Loucy (cell line): Measurements from ENCODE around the gene EIF3F.

Experiments used
- H2AFZ ChIP-seq: fragments of 200-600 bp; sonication (generic); 2 replicates; pipeline ENCODE4 v1.6.0; 2016; ENCODE audit warnings: antibody characterized with exemption, mild to moderate bottlenecking, low read length, moderate library complexity
- H3F3A ChIP-seq: fragments of 200-600 bp; 2 replicates; pipeline ENCODE4 v1.6.0; 2016; ENCODE audit warnings: antibody characterized with exemption, low read depth, mild to moderate bottlenecking
- H3K27me3 ChIP-seq: fragments of 200-600 bp; sonication (generic); 2 replicates; pipeline ENCODE4 v1.6.1; 2014; ENCODE audit warnings: low read length, mild to moderate bottlenecking; ENCODE audit not compliant: insufficient read depth, poor library complexity, severe bottlenecking
- H3K36me3 ChIP-seq: fragments of 200-600 bp; sonication (generic); 2 replicates; pipeline ENCODE4 v1.6.1; 2016; ENCODE audit warnings: low read length; ENCODE audit not compliant: insufficient read depth
- H3K4me1 ChIP-seq: fragments of 200-600 bp; sonication (generic); 2 replicates; pipeline ENCODE4 v1.5.1; 2014; ENCODE audit warnings: low read length, mild to moderate bottlenecking; ENCODE audit not compliant: insufficient read depth, poor library complexity, severe bottlenecking
- H3K4me2 ChIP-seq: fragments of 200-600 bp; sonication (generic); 2 replicates; pipeline ENCODE4 v1.6.0; 2014; ENCODE audit warnings: antibody characterized with exemption, low read length, low read depth, mild to moderate bottlenecking; ENCODE audit not compliant: poor library complexity, severe bottlenecking
- H3K4me3 ChIP-seq: fragments of 200-600 bp; sonication (generic); 2 replicates; pipeline ENCODE4 v1.5.1; 2014; ENCODE audit warnings: low read length, mild to moderate bottlenecking, mixed read lengths; ENCODE audit not compliant: poor library complexity, severe bottlenecking
- H3K79me2 ChIP-seq: fragments of 200-600 bp; sonication (generic); 2 replicates; pipeline ENCODE4 v1.6.1; 2014; ENCODE audit warnings: low read length; ENCODE audit not compliant: insufficient read depth
- H3K9ac ChIP-seq: fragments of 200-600 bp; sonication (generic); 2 replicates; pipeline ENCODE4 v1.6.0; 2014; ENCODE audit warnings: mild to moderate bottlenecking, low read depth, low read length, moderate library complexity; ENCODE audit not compliant: poor library complexity, severe bottlenecking
- H3K9me2 ChIP-seq: fragments of 200-600 bp; sonication (generic); replicated peaks from 2 replicates; pipeline ENCODE4 v1.6.1; 2016; ENCODE audit warnings: low read depth, low read length, mixed read lengths
- H3K9me3 ChIP-seq: fragments of 200-600 bp; sonication (generic); 2 replicates; pipeline ENCODE4 v1.6.1; 2014; ENCODE audit warnings: mild to moderate bottlenecking, antibody characterized with exemption, low read length, low read depth; ENCODE audit not compliant: insufficient read depth
- H4K20me1 ChIP-seq: fragments of 200-600 bp; sonication (generic); 2 replicates; pipeline ENCODE4 v1.6.0; 2014; ENCODE audit warnings: antibody characterized with exemption, low read length, mild to moderate bottlenecking; ENCODE audit not compliant: insufficient read depth, poor library complexity, severe bottlenecking
- EZH2phosphoT487 ChIP-seq: fragments of 200-600 bp; IDR thresholded peaks from 2 replicates; pipeline ENCODE4 v1.6.1; 2018; ENCODE audit warnings: antibody characterized with exemption, mild to moderate bottlenecking, moderate library complexity, borderline replicate concordance
- TF ChIP-seq, protein P1 (sequence below): fragments of 200-600 bp; sonication (generic); conservative IDR thresholded peaks from 2 replicates; pipeline ENCODE4 v1.5.1; 2014; ENCODE audit warnings: mild to moderate bottlenecking, antibody characterized with exemption, low read length

The EIF3F gene

DNA sequence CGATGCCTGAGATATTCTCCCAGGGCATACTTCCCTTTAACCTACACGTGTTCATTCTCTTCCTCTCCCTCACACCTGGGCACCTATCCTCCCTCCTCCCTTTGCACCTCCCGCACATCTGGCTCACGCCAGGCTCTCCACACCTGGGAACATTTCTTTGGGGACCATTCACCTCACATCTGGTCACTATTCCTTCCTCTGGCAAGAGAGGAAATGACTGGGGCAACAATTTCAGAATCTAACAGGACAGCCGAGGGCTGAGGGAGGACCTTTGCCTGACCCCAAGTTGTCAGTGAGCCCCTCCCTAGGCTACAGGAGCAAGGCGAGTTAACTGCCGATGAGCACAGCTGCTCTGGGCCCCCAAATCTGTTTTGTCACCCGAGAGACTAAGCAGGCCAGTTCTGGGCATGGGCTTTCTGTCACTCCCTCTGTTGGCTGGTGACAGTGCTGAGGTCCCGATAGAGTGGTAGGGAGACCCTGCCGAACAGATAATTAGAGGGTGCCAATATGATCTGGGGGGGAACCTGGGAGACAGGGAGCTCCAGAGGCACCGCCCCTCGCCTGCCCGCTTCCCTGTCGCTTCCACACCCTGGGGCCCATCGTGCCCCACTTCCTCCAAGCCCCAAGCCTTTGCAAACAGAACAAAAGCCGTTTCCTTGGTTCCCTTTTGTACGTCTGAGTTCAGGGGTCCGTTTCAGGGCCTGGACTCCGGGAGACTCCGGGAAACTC lies 45.6 kb downstream of the EIF3F start:
- Histone ChIP-seq H3K27me3 (no peaks in the 10 kb centered on the region), H3K4me1 (peaks cover 6% of the 10 kb centered on the region), H3F3A (no peaks in the 10 kb centered on the region), H3K4me2 (peak overlapping the region; percentile 38), H3K4me3 (no peak overlapping the region), H2AFZ (peak overlapping the region; percentile 76; the same call in 1 of the 2 replicates), H3K9me3 (no peaks in the 10 kb centered on the region), H3K79me2 (no peaks in the 10 kb centered on the region), H3K9me2 (no peaks in the 10 kb centered on the region), H4K20me1 (no peaks in the 10 kb centered on the region), H3K9ac (no peak overlapping the region), H3K36me3 (no peaks in the 10 kb centered on the region)
- TF ChIP-seq, protein P1, sequence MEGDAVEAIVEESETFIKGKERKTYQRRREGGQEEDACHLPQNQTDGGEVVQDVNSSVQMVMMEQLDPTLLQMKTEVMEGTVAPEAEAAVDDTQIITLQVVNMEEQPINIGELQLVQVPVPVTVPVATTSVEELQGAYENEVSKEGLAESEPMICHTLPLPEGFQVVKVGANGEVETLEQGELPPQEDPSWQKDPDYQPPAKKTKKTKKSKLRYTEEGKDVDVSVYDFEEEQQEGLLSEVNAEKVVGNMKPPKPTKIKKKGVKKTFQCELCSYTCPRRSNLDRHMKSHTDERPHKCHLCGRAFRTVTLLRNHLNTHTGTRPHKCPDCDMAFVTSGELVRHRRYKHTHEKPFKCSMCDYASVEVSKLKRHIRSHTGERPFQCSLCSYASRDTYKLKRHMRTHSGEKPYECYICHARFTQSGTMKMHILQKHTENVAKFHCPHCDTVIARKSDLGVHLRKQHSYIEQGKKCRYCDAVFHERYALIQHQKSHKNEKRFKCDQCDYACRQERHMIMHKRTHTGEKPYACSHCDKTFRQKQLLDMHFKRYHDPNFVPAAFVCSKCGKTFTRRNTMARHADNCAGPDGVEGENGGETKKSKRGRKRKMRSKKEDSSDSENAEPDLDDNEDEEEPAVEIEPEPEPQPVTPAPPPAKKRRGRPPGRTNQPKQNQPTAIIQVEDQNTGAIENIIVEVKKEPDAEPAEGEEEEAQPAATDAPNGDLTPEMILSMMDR, result no peak
- no peak for TF ChIP-seq EZH2phosphoT487

DNA sequence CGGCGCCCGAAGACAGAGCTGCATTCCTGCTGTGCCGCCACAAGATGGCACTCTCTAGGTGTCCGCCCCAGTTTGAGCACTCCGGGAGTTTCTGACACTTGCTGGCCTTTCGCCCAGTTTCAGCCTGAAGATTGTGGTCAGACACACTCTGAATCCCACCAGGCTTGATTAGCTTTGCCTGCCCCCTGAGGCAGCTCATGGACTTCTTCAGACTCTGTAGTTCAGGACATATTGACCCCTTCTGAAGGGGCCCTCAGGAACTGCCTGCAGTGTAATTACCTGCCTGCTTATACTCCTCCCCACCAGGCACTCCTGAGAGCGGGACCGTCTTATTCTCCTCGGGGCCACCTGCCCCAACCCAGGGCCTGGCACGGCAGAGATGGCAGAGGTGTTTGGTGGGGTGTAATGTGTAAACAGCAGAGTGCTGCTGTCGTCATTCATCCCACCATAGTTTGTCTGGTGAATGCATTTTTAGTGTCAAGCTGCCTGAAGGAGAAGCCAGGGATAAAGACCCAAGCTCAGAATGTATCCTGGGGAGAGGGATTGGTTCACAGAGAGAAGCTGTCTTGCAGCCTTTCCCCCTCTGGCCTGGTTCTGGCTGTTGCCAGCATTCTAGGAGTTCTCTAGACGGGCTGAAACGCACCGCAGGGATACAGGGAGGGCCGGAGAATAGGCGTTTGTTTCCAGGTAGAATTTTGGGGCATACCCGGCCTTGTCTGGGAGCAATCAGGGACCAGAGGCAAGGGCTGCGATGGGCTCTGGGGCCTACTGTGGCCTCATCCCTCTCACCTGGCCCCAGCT lies 46.4 kb downstream of the EIF3F start:
- Histone ChIP-seq H3F3A (no peaks in the 10 kb centered on the region), H3K27me3 (no peaks in the 10 kb centered on the region), H3K36me3 (no peaks in the 10 kb centered on the region), H3K9ac (no peak overlapping the region), H3K4me2 (peak overlapping the region; percentile 38), H2AFZ (peak overlapping the region; percentile 76; the same call in 1 of the 2 replicates), H3K4me3 (no peak overlapping the region), H3K9me3 (no peaks in the 10 kb centered on the region), H4K20me1 (no peaks in the 10 kb centered on the region), H3K9me2 (no peaks in the 10 kb centered on the region), H3K4me1 (peaks cover 6% of the 10 kb centered on the region), H3K79me2 (no peaks in the 10 kb centered on the region)
- TF ChIP-seq, protein P1, result peak; percentile 92
- no peak for TF ChIP-seq EZH2phosphoT487

DNA sequence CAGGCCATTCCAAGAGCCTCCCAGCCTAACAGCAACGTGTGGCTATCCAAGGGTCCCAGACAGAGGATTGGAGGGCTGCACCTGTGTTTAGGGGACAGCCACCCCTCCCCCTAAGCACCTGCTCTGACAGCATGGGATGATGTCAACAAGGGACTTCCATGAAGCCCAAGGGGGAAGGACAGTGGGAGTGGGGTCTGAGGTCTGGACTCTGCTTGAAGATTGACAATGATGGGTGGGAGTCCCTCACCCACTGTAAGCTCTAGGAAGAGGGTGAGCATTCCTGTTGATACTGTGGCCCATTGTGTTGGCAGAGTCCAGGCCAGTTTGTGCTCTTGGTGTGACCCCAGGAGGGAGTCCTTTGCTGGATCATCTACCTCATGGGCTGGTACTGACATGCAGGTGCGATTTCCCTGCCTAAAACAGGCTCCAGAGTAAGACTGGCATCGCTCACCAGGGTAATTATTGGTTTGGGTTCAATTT lies 47.0 kb downstream of the EIF3F start:
- H3K27me3 ChIP-seq, result no peaks in the 10 kb centered on the region
- TF ChIP-seq, protein P1, result no peak
- no peak for TF ChIP-seq EZH2phosphoT487
- no peak overlapping the region for H3K9ac ChIP-seq
- no peaks in the 10 kb centered on the region for H3K79me2 ChIP-seq
- no peak overlapping the region for H2AFZ ChIP-seq
- peaks cover 6% of the 10 kb centered on the region for H3K4me1 ChIP-seq
- no peaks in the 10 kb centered on the region for H3K9me2 ChIP-seq
- no peaks in the 10 kb centered on the region for H3F3A ChIP-seq
- no peaks in the 10 kb centered on the region for H4K20me1 ChIP-seq
- no peak overlapping the region for H3K4me3 ChIP-seq
- no peaks in the 10 kb centered on the region for H3K9me3 ChIP-seq
- no peaks in the 10 kb centered on the region for H3K36me3 ChIP-seq
- H3K4me2 ChIP-seq, result no peak overlapping the region
